MM.1S (cell line): ENCODE data around the gene RPRD2.

Experiments
- DNase-seq: peaks from one replicate; pipeline ENCODE4 v3.0.0-alpha.2; 2015
- H2AFZ ChIP-seq: fragments of 300-600 bp; sonication (generic); 2 replicates; pipeline ENCODE4 v1.6.0; 2016; ENCODE audit warnings: antibody characterized with exemption, low read length
- H3F3A ChIP-seq: fragments of 300-600 bp; sonication (generic); 2 replicates; pipeline ENCODE4 v1.6.1; 2016; ENCODE audit warnings: mild to moderate bottlenecking, antibody characterized with exemption, low read length, moderate library complexity, mixed read lengths; ENCODE audit not compliant: insufficient read depth
- H3K27ac ChIP-seq: fragments of 300-600 bp; sonication (generic); 2 replicates; pipeline ENCODE4 v1.5.1; 2016; ENCODE audit warnings: mild to moderate bottlenecking, low read length
- H3K27me3 ChIP-seq: fragments of 300-600 bp; sonication (generic); replicated peaks from 2 replicates; pipeline ENCODE4 v1.6.0; 2016; ENCODE audit warnings: low read length; ENCODE audit not compliant: insufficient read depth
- H3K36me3 ChIP-seq: fragments of 300-600 bp; sonication (generic); replicated peaks from 2 replicates; pipeline ENCODE4 v1.6.1; 2016; ENCODE audit warnings: mild to moderate bottlenecking, low read length, mixed read lengths; ENCODE audit not compliant: insufficient read depth
- H3K4me1 ChIP-seq: fragments of 300-600 bp; sonication (generic); 2 replicates; pipeline ENCODE4 v1.6.1; 2016; ENCODE audit warnings: low read length, mixed read lengths
- H3K4me2 ChIP-seq: fragments of 300-600 bp; sonication (generic); 2 replicates; pipeline ENCODE4 v1.6.0; 2016; ENCODE audit warnings: low read depth, low read length
- H3K4me3 ChIP-seq: fragments of 300-600 bp; sonication (generic); 2 replicates; pipeline ENCODE4 v1.5.1; 2016; ENCODE audit warnings: low read length, mixed read lengths
- H3K79me2 ChIP-seq: fragments of 300-600 bp; sonication (generic); 2 replicates; pipeline ENCODE4 v1.6.1; 2016; ENCODE audit warnings: mixed run types, low read length, mixed read lengths
- H3K9ac ChIP-seq: fragments of 300-600 bp; sonication (generic); 2 replicates; pipeline ENCODE4 v1.6.1; 2016; ENCODE audit warnings: low read length, mixed read lengths
- H3K9me2 ChIP-seq: fragments of 300-600 bp; sonication (generic); replicated peaks from 2 replicates; pipeline ENCODE4 v1.6.1; 2016; ENCODE audit warnings: mild to moderate bottlenecking, low read length, mixed read lengths; ENCODE audit not compliant: insufficient read depth
- H3K9me3 ChIP-seq: fragments of 300-600 bp; sonication (generic); replicated peaks from 2 replicates; pipeline ENCODE4 v1.6.1; 2016; ENCODE audit warnings: mild to moderate bottlenecking, low read length, mixed read lengths; ENCODE audit not compliant: insufficient read depth
- H4K20me1 ChIP-seq: fragments of 300-600 bp; sonication (generic); 2 replicates; pipeline ENCODE4 v1.6.1; 2016; ENCODE audit warnings: mild to moderate bottlenecking, low read length, moderate library complexity, mixed read lengths; ENCODE audit not compliant: insufficient read depth
- EZH2 ChIP-seq: fragments of 300-600 bp; sonication (generic); optimal IDR thresholded peaks from 2 replicates; pipeline ENCODE3; 2017; ENCODE audit warnings: low read depth, mild to moderate bottlenecking, antibody characterized with exemption, low read length, mixed read lengths
- EZH2phosphoT487 ChIP-seq: fragments of 300-600 bp; sonication (generic); IDR thresholded peaks from 2 replicates; pipeline ENCODE4 v1.6.1; 2018; ENCODE audit warnings: antibody characterized with exemption, low read length
- TF ChIP-seq, protein P1 (sequence below): fragments of 300-600 bp; sonication (generic); IDR thresholded peaks from 2 replicates; pipeline ENCODE4 v1.5.1; 2016; ENCODE audit warnings: antibody characterized with exemption, low read length, mixed read lengths

Gene RPRD2

DNA sequence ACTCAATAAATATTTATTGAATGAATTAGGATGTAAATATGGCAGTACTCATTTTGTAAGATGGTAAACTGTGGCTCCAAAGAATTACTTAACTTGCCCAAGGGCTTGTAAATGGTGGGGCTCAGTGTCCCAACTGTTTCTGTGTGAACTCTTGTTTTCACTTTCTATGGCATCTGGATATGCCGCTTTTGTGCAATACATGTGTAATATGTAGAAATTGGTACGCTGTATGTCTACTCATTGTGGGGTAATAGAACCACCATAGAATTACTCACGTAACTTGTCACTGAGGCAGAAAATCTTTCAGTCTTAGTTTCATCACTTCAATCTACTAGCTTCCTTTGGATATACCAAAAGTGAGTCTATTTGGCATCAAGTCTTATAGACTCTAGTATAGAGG, 41.6 kb upstream of the RPRD2 start:
- peak overlapping the region; percentile 93 for H2AFZ ChIP-seq
- no peaks in the 10 kb centered on the region for H3K9me3 ChIP-seq
- no peaks in the 10 kb centered on the region for H4K20me1 ChIP-seq
- H3K36me3 ChIP-seq: peaks cover 10% of the 10 kb centered on the region; the same call in 1 of the 2 replicates
- H3K9me2 ChIP-seq: no peaks in the 10 kb centered on the region
- no peaks in the 10 kb centered on the region for H3K27me3 ChIP-seq
- H3K79me2 ChIP-seq: peaks cover 58% of the 10 kb centered on the region
- H3K9ac ChIP-seq: peak overlapping the region; percentile 84
- peaks cover 6% of the 10 kb centered on the region for H3K4me1 ChIP-seq
- peak overlapping the region; percentile 52; the same call in 1 of the 2 replicates for H3K27ac ChIP-seq
- TF ChIP-seq, protein P1, sequence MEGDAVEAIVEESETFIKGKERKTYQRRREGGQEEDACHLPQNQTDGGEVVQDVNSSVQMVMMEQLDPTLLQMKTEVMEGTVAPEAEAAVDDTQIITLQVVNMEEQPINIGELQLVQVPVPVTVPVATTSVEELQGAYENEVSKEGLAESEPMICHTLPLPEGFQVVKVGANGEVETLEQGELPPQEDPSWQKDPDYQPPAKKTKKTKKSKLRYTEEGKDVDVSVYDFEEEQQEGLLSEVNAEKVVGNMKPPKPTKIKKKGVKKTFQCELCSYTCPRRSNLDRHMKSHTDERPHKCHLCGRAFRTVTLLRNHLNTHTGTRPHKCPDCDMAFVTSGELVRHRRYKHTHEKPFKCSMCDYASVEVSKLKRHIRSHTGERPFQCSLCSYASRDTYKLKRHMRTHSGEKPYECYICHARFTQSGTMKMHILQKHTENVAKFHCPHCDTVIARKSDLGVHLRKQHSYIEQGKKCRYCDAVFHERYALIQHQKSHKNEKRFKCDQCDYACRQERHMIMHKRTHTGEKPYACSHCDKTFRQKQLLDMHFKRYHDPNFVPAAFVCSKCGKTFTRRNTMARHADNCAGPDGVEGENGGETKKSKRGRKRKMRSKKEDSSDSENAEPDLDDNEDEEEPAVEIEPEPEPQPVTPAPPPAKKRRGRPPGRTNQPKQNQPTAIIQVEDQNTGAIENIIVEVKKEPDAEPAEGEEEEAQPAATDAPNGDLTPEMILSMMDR: no peak
- no peak for TF ChIP-seq EZH2
- TF ChIP-seq EZH2phosphoT487: no peak
- H3K4me2 ChIP-seq: peak overlapping the region; percentile 75
- H3K4me3 ChIP-seq: peak overlapping the region; percentile 95
- H3F3A ChIP-seq: no peaks in the 10 kb centered on the region
- DNase-seq: no peak

DNA sequence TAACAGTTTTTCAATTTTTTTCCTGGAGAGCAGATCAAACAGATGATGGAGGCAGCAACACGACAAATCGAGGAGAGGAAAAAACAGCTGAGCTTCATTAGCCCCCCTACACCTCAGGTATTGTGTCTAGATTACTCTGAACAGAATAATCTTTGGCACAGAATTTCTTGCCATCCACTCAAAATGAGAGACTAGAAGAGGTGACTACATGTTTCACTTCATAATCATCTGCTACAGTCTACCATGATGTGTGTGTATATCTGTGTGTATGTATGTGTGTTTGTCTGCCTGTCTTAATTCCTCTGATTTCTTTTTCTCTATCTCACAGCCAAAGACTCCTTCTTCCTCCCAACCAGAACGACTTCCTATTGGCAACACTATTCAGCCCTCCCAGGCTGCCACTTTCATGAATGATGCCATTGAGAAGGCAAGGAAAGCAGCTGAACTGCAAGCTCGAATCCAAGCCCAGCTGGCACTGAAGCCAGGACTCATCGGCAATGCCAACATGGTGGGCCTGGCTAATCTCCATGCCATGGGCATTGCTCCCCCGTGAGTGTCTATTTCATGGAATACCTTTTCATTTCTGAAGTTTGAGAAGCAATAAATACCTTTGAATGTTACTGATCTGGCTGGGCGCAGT, 31.2 kb upstream of the RPRD2 start:
- Histone ChIP-seq H3K4me3 (no peak overlapping the region), H4K20me1 (no peaks in the 10 kb centered on the region), H3K79me2 (peaks cover 28% of the 10 kb centered on the region), H2AFZ (no peak overlapping the region), H3K4me2 (no peak overlapping the region), H3F3A (no peaks in the 10 kb centered on the region), H3K27ac (no peak overlapping the region), H3K9me3 (no peaks in the 10 kb centered on the region), H3K9ac (no peak overlapping the region), H3K4me1 (no peaks in the 10 kb centered on the region), H3K27me3 (no peaks in the 10 kb centered on the region), H3K36me3 (peaks cover 41% of the 10 kb centered on the region), H3K9me2 (no peaks in the 10 kb centered on the region)
- TF ChIP-seq EZH2phosphoT487: no peak
- TF ChIP-seq EZH2: no peak
- TF ChIP-seq, protein P1: no peak
- no peak for DNase-seq

DNA sequence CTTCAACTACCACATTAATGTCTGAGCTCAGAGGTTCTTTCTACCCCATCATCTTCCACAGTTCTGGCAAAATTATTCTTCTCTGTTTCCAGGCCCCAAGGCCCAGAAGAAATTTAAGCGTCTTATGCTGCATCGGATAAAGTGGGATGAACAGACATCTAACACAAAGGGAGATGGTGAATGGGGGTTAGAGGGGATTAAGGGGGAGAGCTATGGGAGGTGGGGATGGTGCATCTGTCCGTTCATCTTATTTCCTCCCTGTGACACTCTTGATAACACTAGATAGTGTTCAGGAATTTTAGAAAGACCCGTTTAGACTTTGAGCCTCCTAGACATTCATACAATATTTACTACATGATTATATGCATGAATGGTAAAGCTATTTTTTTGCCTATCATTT, 17.6 kb upstream of the RPRD2 start:
- TF ChIP-seq EZH2: no peak
- TF ChIP-seq, protein P1: no peak
- TF ChIP-seq EZH2phosphoT487: no peak
- Histone ChIP-seq H3K9me2 (no peaks in the 10 kb centered on the region), H4K20me1 (no peaks in the 10 kb centered on the region), H3K9ac (no peak overlapping the region), H3F3A (no peaks in the 10 kb centered on the region), H3K27me3 (no peaks in the 10 kb centered on the region), H3K4me1 (no peaks in the 10 kb centered on the region), H3K79me2 (no peaks in the 10 kb centered on the region), H3K4me3 (no peak overlapping the region), H3K27ac (no peak overlapping the region), H3K36me3 (peaks cover 8% of the 10 kb centered on the region; the same call in 1 of the 2 replicates), H3K9me3 (no peaks in the 10 kb centered on the region), H3K4me2 (no peak overlapping the region), H2AFZ (no peak overlapping the region)
- DNase-seq: no peak
